PC-9 (cell line): ENCODE results near the gene PPP1CB.

ENCODE experiments used
- CTCF ChIP-seq: fragments of 200-600 bp; sonication (generic); conservative IDR thresholded peaks from 2 replicates; pipeline ENCODE4 v1.6.1; 2017; ENCODE audit warnings: mixed run types, antibody characterized with exemption, mild to moderate bottlenecking, moderate library complexity
- EZH2 ChIP-seq: fragments of 200-600 bp; sonication (generic); IDR thresholded peaks from 2 replicates; pipeline ENCODE4 v1.8.0; 2017; ENCODE audit warnings: antibody characterized with exemption, low read depth

GRCh38 chr2:28751956-28752630 is 463 bp downstream of the PPP1CB start:
- TF ChIP-seq CTCF (no peak), EZH2 (no peak)
